ENCODE measurements around the gene CRYGS.
"Not testable (repeated sequence)": the region's sequence is repeated elsewhere in the genome, so short reads cannot be mapped to it uniquely, and the experiment has no call there.

CRYGS gene

DNA sequence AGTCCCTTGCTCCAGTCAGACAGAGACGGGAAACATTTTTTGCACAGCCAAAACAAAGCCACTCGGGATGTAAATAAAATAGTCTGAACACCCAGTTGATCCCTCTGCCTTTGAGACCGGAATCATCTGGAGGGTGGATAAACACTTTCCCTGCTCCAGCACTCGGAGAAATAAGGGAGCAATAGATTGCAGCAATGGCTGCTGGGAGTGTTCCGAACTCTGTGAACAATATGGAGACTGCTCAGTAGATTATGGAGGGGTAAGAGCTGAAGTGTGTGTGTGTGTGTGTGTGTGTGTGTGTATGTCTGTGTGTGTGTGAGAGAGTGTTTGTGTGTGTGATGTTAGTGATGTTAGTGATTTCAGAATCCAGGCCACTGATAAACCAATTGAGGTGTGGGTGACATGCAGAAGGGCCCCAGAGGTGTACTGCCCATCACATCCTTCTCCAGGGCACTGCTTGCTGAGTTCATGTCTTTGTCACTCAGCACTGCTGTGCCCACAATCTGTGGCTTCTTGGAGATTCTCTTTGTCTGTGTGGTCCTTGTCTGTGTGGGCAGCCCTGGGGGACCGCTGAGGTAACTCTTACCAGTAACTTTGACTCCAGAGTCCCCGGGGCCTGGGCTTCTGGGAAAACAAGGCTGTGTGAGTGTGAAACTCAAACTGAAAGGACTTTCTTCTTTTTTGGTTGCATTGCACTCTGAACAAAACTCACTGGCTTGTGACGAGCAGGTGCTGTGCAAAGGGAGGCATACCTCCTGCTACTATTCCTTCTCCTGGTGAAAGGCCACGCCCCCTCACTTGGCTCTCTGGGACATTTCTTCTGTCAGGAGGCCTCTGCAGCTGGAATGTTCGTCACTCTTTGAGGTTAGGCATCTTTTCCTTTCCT, 23.0 kb downstream of the CRYGS start:
- no peak for DNase-seq
- intact Hi-C loops (cut with DNase I), result no loop called here

DNA sequence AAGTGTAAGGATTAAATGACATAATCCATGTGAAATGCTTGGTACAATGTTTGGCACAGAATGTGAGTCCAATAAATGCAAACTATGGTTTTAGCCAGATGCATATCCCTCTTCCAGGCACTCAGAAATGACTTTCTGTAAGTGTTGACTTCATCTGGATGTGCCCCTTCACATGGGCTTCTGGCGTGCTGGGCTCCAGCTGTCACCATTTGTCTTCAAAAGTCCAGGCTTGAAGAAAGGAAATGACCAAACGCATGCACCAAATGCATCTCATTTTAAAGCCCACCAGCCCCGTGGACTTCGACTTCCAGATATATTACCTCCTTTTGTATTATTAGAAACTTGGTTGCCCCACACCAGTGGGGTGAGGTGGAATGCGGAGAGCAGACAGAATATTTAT, 23.7 kb downstream of the CRYGS start:
- intact Hi-C loops (cut with DNase I), result no loop called here
- no peak for DNase-seq

DNA sequence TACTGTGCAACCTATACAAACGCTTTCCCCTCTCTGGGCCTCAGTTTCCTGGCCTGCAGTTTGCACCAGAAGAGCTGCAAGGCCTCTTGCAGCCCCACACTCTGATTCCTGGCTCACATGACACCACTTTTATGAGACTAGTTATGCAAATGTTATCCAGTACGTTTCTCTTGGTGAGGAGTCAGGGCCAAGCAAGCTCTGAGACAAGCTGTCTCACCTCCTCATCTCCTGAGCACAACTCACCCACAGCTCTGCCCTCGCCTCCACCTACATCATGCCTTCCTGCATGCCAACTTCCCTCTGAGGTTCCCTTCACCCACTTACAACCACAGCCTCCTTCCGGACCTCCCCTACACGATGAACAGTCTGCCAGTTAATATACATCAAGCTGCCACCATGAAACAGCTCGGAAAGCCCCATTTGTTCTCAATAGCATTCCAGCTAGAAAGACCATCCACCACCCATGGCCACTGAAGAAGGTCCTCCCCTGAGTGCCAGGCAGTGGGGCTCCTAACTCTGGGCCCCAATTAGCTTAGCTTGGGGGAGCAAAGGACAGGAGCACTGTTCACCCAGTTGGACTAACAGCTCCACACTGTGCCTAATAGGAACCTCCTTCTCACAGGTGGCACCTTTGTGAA, 25.0 kb downstream of the CRYGS start:
- intact Hi-C loops (cut with DNase I), result no loop called here
- no peak for DNase-seq

DNA sequence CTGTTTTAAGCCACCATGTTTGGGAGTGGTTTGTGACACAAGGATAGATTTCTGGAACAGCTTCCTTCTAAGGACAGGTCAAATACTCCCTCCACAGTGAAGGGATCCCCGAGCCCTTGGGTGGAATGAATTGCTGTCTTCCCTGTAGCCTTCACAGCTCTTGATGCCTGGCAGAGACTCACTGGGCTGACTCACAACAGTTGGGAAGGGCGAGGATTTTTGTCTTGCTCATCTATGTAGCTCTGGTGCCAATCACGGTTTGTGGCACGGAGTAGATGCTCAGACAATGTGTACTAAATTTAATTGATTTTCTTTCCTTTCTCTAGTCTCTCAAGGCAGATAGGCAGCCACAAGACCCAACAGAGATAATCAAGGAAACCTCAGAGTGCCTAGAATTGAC, 27.0 kb downstream of the CRYGS start:
- no peak for DNase-seq
- intact Hi-C loops (cut with DNase I), result no loop called here

DNA sequence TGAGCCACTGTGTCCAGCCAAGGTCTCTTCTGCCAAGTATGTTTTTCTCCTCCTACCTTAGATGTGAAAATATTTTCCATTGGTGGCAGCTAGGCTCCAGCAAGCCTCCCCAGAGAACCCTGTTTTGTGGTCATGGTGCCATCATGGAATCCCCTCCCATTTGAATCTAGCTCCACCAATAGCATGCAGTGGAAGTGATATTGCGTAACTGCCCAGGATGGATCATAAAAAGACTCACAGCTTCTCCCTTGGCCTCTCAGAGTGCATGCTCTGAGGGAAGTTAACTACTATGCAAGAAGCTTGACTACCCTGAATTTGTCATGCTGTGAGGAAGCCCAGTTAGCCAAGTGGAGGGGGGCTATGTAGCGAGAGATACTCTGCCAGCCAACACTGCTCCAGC, 27.5 kb downstream of the CRYGS start:
- DNase-seq, result no peak
- intact Hi-C loops (cut with DNase I), result no loop called here

DNA sequence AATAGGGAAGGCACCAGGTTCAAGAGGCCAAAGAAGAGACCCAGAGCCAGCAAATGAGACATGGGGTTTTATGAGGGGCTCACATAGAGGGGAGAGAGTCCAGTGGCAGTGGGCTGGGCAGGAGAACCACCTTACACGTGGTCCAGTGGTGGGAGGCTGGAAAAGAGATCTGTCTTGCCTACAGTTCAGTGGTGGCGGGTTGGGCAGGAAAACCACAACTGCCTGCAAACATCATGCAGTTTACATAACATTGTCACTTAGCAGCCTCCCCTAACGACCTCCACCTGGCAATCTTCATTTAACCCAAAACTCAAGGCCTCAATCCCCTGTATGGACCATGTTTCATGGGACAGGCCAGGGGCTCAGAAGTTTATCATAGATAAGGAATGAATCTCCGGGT, 29.1 kb downstream of the CRYGS start:
- intact Hi-C loops (cut with DNase I), result no loop called here

DNA sequence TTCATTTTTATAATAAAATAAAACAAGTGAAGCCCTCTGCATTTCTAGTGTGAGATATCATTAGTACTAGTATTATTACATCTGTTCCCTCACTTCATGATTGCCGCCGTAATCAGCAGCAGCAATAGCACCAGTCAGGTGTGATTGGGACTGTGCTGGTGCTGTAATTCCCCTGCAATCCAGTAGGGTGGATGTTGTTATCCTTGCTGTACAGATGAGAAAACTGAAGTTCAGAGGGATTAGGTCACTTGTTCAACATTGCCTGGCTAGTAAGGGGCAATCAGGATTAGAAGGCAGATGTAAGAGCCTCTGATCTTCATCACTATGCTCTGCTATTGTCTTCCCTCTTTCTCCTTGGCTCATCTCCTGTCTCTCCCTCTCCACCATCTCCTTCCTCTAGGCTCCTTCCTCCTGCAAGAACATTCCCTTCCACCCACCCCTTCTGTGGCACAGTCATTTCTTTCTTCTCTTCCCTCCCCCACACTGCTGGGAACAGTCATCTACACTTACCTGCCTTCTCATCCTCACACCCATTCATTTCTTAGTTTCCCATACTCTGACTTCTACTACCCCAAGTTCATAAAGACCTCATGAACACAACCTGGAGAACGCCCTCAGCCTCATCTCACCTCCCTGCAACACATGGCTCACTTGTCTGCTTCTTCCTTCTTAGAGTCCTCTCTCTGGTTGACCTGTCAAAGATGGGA, 29.7 kb downstream of the CRYGS start:
- intact Hi-C loops (cut with DNase I), result no loop called here

More for the DNA sequence above, 29.1 kb downstream of the CRYGS start:
- DNase-seq, result no peak

DNA sequence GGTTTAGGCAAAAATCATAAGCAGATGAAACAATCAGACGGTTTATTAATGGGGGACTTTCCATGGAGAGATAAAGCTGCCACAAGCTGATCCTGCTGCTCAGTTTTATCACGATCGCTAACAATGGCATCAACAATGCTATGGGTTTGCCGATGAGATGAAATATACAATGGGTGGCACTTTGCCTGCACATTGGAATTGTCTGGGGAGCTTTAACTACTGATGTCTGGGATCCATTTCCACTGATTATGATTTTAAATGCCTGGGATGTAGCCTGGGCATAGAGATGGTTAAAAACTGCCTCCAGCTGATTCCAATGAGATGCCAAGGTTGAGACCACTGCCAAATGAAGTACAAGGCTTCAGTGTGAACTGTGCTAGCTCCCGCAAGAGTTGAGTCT, 30.8 kb downstream of the CRYGS start:
- no peak for DNase-seq
- intact Hi-C loops (cut with DNase I), result no loop called here

More for the DNA sequence above, 29.7 kb downstream of the CRYGS start:
- no peak for DNase-seq

DNA sequence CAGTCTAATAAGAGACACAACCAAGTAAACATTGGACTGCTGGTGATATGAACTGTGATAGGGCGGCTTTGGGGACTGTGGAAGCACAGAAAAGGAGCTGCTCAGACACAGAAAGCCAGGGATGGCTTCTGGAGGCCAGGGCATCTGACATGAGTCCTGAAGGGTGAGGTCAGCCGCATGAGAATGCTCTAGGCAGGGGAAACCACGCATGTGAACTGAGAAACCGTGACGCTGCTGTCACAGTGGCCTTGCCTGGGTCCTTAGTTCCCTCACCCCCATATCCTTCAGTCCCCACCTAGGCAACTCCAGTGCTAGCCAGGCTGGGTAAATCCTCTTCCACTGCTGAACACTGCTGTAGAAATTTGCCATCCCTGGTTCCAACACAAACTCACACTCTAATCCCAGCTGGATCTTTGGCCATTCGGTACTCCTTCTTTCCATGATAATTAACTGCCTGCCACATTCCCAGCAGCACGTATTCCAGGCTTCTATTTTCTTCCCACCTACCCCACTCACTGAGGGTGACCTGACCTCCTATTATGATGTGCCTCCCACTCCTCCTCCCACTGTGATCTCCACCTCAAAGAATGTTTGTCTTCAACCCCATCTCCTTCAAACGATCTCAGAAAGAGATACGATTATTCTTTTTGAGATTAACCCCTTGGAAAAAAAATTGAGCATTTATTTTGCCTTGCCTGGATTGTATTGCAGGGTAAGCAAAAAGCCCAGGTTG, 31.4 kb downstream of the CRYGS start:
- no peak for DNase-seq
- intact Hi-C loops (cut with DNase I), result no loop called here

DNA sequence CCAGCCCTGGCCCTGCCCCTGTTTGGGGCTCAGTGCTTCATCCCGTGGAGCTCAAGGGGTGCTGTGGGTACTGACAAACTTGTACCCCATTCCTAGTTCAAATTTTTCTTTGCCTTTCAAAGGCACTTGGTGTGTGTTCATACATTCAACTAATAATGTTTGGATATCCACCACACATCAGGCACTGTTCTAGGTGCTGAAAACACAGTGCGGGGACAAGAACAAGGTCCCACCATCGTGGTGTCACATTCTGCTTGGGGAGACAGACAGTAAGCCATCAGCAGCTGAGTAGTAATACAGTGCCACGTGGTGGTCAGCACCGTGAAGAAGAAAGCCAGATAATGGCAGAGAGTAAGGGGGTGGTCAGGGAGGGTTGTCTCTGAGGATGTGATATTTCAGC, 32.5 kb downstream of the CRYGS start:
- intact Hi-C loops (cut with DNase I), result no loop called here
- DNase-seq, result no peak

DNA sequence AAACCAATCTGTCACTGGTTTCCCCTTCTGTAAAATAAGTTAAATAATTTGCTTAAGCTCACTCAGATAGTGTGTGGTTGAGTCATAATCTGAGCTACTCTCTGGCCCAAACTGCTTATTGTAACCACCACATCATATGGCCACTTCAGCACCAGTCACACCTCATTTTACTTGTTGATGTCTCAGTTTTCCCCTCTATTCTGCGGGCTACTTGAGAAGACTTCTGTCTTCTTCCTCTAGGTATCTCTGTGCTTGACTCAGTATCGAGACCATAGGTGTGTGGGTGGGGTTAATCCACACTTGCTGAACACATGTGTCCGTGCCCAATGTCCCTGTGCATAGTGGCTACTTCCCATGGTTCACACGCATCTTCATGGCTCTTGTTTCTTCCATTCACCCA, 32.9 kb downstream of the CRYGS start:
- intact Hi-C loops (cut with DNase I), result no loop called here

DNA sequence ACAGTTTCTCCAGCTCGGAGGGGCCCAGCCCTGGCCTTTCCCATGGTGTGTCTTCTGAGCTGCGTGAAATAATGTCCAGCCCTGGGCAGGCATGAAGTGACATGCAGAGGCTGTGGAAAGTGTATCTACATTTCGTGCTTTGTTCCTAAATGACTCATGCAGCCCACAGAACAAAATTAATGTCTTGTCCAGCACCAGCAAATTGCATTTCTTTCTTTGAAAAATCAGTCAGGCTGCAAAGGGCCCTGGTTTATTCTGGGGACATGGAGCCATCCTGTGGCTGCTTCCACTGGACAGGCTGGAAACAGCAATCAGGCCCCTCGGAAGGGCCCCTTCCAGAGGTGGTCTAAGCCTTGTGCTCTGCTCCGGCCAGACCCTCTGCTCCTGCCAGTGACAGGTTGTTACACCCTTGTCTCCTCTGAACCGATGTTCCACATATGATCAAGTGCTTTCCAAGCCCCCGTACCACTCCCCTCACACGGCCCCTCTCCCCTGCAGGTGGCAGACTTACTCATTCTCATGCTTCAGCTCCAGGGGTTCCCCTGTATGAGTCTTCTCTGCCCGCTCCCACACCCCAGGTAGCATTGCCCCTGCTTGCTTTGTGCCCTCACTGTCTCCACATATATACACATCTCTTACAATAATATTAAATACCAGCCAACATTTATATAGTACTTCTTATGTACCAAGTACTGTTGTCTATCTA, 33.7 kb downstream of the CRYGS start:
- intact Hi-C loops (cut with DNase I), result no loop called here
- DNase-seq, result no peak

More for the DNA sequence above, 32.9 kb downstream of the CRYGS start:
- DNase-seq, result no peak

DNA sequence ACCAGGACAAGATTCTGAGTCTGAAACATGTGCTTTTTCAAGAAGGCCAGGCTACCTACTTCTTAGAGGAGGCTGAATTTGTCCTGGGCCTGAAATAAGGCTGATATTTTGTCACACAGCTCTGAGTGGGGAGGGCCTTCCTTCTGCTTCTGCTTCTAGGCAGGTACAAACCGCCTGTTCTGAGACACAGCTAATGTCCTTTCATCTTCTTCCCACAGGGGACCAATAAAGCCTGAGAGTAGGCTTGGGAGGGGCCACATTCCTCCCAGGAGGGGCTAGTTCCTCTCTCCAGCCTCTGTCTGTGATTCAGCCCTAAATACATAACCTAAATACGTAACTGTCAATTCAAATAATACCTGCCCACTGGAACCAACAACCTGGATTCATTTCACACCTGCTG, 34.8 kb downstream of the CRYGS start:
- DNase-seq, result no peak
- intact Hi-C loops (cut with DNase I), result no loop called here

DNA sequence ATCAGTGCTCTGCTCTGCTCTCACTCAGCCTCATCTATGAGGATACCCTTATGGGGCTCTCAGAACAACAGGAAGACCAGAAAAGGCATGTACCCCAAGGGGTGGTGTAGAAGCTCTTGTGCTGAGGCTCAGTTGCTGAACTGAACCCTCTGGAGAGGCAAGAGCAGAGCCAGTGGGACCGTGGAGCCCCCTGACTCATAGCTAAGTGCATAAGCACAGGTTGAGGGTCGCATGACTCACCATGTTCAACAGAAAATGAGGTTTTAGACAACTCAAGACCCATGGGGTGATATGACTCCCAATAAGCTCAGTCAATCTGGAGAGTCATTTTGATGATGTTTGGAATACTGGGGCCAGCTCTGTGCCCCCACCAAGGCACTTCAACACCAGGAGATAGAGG, 37.3 kb downstream of the CRYGS start:
- no peak for DNase-seq
- intact Hi-C loops (cut with DNase I), result no loop called here

DNA sequence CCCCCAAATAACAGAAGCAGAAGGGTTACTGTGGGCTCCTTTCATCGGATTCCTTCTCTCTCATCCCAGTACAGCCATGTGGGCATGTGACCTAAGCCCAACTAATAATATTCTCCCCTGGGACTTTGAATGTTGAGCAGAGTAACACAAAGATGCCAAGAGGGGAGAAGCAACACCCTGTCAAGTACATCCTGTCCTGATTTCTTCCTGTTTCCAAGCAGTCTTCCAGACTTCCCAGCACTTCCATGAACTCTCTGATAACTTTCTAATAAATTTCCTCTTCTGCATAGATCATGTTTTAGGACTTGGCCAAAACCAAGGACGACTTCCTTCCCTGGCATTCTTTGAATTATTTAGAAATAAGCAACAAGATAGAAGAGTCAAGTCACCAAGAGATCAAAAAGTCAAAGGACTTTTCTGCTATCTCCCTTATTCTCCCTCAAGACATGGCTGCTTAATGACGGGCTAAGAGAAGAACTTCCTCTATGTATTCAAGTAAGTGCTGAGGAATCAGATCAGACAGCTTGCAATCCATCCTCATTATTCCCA, 37.9 kb downstream of the CRYGS start:
- DNase-seq, result no peak
- intact Hi-C loops (cut with DNase I), result no loop called here

DNA sequence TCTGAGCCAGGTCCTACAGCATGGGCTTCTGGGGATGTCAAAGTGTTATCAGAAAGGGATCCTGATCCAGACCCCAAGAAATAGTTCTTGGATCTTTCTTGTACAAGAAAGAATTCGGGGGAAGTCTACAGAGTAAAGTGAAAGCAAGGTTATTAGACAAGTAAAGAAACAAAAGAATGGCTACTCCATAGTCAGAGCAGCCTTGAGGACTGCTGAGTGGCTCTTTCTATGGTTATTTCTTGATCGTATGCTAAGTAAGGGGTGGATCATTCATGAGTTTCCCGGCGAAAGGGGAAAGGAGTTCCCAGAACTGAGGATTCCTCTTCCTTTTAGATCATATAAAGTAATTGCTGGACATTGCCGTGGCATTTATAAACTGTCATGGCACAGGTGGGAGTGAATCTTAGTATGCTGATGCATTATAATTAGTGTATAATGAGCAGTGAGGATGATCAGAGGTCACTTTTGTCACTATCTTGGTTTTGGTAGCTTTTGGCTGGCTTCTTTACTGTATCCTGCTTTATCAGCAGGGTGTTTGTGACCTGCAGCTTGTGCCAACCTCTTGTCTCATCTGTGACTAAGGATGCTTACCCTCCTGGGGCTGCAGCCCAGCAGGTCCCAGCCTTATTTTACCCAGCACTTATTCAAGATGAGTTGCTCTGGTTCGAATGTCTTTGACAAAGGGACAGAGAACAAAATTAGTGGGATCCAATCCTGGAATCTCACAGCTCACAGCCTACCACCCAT, 41.0 kb downstream of the CRYGS start:
- intact Hi-C loops (cut with DNase I), result no loop called here

DNA sequence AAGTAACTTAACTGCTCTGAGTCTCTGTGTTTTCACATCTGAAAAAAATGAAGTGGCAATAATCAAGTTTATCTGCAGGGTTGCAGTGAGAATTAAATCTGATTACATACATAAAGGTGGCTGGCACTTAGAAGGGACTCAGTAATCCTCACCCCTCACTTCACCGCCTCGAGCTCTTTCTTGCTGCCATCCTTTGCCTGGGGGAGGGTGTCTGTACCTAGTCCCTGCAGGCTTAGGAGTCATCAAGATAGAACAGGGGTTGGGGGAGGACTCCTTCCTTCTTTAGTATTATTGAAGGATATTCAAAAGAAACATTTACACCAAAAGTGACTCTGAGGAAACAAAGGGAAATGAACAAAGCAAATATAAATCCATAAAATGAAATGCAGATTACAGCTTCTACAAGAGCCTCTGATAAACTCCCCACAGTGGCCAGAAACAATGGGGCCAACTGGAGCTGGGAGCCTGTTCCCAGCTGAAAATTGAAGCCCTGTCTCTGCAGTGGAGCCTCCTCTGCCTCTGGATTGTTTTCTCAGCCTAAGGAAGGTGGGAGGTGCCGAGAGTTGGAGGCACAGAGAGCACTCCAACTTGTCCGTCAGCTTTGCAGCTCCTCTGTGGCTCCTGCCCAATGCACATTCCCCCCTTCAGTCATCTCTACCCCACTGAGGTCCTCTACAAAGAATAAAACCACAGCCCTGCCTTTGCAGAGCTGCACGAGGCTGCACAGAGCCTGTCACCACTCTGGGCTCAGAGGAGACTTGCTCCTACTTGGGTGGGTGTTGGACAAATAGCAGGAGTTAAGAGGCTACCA, 41.8 kb downstream of the CRYGS start:
- intact Hi-C loops (cut with DNase I), result no loop called here
- no peak for DNase-seq

More for the DNA sequence above, 41.0 kb downstream of the CRYGS start:
- no peak for DNase-seq

DNA sequence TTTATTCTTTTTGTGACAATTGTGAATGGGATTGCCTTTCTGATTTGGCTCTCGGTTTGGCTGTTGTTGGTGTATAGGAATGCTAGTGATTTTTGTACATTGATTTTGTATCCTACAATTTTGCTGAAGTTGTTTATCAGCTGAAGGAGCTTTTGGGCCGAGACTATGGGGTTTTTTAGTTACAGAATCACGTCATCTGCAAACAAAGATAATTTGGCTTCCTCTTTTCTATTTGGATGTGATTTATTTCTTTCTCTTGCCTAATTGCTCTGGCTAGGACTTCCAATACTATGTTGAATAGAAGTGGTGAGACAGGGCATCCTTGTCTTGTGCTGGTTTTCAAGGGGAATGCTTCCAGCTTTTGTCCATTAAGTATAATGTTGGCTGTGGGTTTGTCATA, 44.2 kb downstream of the CRYGS start:
- intact Hi-C loops (cut with DNase I); DNase-seq: not testable (repeated sequence)
